Stimulated activated CD4-positive, alpha-beta T cell treated with anti-CD3 and anti-CD28 coated beads, TNF-alpha, amount 100 ng/mL, for 48 hours (primary cell): ENCODE data around the gene NFAT5.
"Not testable (repeated sequence)": the region's sequence is repeated elsewhere in the genome, so short reads cannot be mapped to it uniquely, and the experiment has no call there.

Experiments
- DNase-seq, 3 donors: peaks; one replicate each; pipeline ENCODE4 v3.0.0-alpha.2; 2020; ENCODE audit warnings: low read depth in 3 of 3

NFAT5 gene

DNA sequence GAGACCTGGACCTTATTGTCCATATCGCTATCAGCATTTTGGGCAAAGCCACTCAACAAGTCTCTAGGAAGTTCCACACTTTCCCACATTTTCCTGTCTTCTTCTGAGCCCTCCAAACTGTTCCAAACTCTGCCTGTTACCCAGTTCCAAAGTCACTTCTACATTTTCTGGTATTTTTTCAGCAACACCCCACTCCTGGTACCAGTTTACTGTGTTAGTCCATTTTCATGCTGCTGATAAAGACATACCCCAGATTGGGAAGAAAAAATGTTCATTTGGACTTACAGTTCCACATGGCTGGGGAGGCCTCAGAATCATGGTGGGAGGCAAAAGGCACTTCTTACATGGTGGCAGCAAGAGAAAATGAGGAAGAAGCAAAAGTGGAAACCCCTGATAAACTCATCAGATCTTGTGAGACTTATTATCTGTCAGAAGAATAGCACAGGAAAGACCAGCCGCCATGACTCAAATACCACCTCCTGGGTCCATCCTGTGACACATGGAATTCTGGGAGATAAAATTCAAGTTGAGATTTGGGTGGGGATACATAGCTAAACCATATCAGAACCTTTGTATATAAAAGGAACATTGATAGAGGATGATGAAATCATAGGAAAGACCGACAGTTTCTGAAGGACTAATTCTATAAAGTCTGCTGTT lies 71.6 kb downstream of the NFAT5 start:
- DNase-seq, result not testable (repeated sequence)

DNA sequence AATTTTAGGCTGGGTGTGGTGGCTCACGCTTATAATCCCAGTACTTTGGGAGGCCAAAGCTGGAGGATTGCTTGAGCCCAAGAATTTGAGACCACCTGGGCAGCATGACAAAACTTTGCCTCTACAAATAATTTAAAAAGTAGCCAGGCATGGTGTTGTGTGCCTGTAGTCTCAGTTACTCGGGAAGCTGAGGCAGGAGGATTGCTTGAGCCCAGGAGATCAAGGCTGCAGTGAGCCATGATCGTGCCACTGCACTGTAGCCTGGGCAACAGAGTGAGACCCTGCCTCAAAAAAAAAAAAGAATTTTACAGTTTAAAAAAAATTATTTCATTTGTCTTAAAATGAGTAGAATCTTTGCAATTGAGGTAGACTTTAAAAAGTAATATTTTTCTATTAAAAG lies 78.2 kb downstream of the NFAT5 start:
- not testable (repeated sequence) for DNase-seq

DNA sequence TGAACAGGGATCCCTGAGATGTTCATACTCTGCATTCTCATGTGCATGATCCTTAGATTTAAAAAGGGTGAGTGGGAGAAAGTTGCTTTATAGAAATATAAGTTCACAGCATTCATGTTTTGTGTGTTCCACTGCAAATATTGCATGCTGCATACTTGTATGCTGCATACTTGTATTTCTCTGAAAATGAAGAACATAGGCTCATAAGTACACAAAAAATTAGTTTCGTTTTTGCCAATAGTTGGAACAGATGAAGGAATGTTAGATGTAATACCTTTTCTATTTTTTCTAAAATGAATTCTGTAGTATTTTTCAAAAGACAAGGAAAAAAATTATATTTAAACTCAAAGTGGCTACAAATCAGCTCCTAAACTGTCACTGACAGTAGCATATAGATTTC lies 79.0 kb downstream of the NFAT5 start:
- DNase-seq, result no peak

DNA sequence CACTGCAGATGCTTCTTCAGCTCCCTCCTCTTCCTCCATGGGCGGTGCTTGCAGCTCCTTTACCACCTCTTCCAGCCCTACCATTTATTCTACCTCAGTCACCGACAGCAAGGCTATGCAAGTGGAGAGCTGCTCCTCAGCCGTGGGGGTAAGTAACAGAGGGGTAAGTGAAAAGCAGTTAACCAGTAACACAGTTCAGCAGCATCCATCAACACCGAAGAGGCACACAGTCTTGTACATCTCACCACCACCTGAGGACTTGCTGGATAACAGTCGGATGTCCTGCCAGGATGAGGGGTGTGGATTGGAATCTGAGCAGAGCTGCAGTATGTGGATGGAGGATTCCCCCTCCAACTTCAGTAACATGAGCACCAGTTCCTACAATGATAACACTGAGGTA lies 81.3 kb downstream of the NFAT5 start:
- no peak for DNase-seq

DNA sequence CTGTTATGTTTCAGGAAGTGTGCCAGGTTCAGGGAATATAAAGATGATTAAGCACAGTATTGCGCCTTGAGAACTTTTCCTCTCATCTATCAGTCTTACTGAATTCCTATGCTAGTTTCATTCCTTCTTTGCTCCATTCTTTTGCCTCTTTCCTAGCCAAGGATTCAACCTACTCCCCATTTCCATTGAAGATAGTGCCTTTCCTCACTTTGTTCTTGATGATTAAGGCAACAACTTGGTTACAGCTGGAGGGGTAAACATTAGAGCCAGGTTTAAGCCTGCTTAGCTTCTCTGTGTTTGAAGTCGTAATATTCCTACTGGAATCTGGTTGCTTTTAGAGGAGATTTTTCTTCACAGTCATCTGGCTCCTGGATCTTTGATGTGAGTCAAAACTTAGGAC lies 85.5 kb downstream of the NFAT5 start:
- DNase-seq, result no peak

DNA sequence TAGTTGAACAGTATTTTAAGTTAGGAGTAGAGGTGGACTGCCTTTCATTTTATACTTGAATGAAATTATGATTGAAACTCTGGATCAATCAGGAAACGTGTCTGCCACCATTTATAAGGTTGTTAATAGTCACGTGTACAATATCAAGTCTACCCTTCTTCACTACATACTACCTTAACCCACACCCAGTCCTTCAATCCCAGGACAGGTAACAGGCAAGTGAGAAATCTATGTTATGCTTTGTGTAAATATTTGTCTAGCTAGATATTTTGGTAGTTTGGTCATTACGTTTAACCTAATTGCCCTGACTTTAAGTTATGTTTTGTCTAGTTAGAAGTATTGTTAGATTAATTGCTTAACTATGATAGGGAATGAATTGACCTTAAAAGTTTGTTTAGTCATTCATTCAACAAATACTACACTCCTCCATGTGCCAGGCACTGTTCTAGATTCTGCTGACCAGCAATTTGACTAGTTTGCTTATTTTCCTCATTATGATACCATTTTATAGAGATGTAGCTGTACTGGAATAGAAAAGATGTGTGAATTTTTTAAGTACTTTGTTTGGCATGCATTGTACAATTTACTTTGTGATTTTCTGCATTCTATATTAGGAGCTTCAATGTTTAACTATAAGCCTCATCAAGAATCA lies 88.6 kb downstream of the NFAT5 start:
- no peak for DNase-seq

DNA sequence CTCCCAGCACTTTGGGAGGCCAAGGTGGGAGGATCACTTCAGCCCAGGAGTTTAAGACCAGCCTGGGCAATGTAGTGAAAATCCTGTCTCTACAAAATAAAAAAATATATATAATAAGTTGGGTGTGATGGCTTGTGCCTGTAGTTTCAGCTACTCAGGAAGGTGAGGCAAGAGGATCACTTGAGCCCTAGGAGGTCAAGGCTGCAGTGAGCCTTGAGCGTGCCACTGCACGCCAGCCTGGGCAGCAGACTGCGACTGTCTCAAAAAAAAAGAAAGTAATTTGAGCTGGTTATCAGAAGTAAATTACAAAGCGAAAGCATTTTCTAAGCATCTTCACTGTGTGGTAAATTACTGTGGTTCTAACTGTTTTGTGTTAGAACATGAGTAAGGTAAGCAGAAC lies 94.4 kb downstream of the NFAT5 start:
- DNase-seq, result no peak

DNA sequence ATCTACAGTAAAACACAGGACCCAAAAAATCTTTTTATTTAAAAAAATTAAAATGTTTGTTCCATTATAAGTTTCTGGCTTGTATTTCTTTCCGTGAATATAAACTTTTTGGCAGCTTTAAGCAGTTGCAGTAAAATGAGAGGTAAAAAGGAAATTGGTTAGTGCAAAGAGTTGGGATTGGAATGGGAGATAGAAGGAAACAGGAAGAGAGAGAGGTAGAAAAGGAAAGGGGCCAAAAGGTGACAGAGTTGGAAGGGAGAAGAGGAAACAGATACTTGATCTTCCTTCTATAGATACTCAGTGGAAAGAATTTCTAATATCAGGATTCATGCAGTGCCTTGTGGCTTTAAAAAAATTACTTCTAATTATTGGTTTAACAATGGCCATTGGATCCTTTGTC lies 97.1 kb downstream of the NFAT5 start:
- no peak for DNase-seq

DNA sequence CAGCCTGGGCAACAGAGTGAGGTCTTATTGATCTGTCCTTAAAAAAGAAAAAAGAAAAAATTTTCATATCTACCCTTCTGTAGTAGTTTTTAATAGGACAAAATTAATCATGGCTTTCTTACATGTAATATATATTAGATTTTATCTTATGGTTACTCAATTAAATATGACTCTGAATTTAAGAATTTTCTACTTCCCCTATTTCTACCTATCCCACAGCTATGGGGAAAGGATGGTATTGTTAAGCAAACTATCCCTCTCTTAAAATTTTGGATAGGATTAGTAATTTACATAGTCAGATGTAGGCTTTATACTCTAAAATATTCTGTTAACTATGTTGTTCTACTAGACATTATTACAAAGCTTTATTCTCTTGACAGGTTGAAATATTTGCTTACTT lies 98.1 kb downstream of the NFAT5 start:
- no peak for DNase-seq

DNA sequence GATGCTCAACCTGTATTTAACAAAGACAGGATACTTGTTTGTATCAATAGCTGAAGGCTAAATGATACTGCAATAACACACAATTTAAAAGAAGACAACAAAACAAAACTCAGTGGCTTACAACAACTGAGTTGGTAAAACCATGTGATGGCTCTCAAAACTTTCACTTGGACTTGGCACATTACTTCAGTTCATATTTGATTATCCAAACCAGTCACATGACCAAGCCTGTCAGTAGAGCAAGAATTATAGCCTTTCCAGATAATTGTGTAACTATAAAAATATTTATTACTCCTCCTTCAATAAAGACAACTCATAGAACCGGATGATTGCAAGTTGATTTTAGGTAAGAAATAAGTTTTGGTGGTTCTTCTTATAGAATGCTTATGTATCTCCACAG lies 103.8 kb downstream of the NFAT5 start:
- DNase-seq, result no peak

DNA sequence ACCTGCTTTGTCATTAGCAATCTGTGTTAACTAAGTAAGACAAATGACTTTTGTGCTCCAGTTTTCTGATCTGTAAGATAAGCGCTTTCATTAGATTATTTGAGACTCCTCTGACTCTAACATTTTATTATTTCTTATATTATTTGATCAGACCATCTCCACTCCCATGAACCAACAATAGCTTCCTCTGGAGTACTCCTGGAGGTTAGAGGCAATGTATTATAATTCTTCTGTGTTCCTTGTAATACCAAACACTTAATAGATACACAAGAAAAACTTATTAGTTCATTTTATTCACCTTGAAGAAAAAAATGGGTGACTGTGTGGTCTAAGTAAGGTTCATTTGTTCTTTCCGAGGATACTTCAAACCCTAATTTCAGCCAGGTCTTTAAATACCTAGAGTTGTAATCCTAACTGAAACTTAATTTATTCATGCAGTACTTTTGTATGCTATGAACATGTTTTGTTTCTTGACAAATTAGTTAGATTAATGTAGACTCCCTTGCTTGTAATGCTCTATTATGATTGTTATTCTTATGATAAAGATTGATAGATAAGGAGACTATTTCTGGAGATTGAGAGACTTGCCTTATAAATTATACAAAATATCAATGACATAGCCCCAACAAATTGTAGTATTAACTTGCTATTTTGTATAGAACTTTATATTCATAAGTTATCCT lies 106.7 kb downstream of the NFAT5 start:
- no peak for DNase-seq

DNA sequence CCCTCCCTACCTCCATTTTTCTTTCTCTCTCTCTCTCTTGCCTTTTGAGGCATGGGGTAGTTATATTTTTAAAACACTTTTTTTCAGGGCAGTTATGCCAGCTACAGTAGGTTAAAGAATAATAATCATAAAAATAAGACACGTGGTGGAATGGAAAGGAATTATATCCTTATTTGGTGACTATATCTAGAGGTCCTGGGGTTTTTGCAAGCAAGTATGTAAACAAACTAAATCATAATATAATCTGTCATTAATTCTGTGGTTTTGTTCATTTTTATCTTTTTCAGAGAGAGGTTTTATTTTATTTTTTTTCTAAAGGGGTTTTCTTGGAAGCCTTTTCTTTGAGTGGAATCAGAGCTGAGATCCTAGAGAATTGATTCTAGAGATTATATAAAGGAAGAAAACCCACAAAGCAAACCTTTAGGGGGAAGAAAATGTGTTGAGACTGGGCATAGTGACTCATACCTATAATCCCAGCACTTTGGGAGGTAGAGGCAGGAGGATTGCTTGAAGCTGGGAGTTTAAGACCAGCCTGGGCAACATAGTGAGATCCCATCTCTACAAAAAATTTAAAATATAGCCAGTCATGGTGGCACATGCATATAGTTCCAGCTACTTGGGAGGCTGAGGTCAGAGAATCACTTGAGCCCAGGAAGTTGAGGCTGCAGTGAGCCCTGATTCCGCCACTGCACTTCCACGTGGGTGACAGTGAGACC lies 107.4 kb downstream of the NFAT5 start:
- no peak for DNase-seq

DNA sequence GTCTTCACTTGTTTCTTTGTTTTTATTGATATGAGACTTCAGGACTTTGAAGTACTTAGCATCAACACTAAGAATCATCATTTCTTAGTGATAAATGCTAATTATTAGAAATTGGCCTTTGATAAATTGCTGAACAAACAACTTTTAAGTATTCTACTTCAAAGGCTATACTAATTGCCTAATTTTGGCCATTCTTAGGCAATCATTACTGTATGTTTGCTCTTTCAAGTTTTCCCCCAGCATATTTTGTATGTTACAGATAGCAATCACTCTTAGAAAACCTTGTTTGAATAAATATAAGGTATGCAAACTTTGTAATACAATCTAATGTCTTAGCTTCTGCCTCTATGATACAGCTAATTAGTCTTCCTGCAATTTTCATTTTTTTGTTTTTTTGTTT lies 114.6 kb downstream of the NFAT5 start:
- no peak for DNase-seq

DNA sequence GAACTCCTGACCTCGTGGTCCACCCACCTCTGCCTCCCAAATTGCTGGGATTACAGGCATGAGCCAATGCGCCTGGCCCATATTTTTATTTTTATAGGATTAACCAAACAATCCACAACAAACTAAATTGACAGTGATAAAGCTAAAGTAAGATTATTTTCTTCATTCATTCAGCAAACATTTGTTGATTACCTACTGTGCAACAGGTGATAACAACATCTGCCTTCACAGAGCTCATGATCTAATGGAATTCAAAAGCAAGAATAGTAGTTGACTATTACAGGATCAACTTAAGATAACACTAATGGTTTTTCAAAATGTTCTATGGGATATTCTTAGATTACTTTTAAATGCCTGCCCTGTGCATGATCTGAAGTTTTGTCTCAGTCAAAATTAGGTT lies 122.8 kb downstream of the NFAT5 start:
- no peak for DNase-seq

DNA sequence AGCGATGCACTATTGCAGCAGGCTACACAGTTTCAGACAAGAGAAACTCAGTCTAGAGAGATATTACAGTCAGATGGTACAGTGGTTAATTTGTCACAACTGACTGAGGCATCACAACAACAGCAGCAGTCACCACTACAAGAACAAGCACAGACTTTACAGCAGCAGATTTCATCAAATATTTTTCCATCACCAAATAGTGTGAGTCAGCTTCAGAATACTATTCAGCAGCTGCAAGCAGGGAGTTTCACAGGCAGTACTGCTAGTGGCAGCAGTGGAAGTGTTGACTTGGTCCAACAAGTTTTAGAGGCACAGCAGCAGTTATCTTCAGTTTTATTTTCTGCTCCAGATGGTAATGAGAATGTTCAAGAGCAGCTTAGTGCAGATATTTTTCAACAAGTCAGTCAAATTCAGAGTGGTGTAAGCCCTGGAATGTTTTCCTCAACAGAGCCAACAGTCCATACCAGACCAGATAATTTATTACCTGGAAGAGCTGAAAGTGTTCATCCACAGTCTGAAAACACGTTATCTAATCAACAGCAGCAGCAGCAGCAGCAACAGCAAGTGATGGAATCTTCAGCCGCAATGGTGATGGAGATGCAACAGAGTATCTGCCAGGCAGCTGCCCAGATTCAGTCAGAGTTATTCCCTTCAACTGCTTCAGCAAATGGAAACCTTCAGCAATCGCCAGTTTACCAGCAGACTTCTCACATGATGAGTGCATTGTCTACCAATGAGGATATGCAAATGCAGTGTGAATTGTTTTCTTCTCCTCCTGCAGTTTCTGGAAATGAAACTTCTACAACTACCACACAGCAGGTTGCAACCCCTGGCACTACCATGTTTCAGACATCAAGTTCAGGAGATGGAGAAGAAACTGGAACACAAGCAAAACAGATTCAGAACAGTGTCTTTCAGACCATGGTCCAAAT lies 126.5 kb downstream of the NFAT5 start:
- DNase-seq, result no peak

DNA sequence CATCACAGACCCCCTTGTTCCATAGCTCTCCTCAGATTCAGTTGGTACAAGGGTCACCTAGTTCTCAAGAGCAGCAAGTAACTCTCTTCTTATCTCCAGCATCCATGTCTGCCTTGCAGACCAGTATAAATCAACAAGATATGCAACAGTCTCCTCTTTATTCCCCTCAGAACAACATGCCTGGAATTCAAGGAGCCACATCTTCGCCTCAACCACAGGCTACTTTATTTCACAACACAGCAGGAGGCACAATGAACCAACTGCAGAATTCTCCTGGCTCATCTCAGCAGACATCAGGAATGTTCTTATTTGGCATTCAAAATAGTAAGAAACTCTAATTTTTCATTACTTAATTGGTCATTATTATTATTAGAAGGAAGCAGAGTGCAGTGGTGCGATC lies 128.2 kb downstream of the NFAT5 start:
- DNase-seq, result no peak

DNA sequence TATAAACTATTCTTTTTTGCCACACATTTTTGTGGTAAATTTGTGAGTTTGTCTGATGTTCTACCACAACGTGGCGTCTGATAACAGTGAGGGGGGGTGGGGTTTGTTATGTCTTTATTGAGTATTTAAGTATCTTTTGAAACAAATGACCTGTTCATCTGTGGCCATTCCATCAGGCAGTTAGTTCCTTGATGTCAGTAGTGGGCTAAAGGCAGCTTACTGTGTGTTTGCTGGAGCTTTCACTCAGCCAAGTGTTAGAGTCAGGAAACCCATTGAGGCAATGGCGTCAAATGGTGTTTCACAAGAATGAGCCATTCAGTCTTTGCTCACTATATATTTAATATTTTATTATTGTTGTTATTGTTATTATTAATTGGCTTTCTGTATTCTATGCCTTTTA lies 132.6 kb downstream of the NFAT5 start:
- no peak for DNase-seq

DNA sequence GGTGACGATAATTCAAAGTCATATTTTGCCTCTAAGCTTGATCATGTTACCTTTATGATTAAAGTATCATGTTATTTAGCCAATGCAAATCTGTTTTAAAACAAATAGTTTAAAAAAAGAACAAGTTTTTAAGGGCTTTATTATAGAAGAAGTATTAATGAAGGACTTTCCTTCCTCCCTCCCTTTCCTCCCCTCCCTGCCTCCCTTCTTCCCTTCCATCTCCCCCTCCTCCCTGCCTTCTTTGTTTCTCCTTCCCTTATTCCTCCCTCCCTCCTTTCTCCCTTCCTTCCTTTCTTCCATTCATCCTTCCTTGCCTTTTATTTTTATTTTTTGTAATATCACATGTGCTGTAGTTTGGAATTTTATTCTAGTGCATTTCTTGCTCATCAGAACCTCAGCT lies 134.1 kb downstream of the NFAT5 start:
- DNase-seq, result no peak

DNA sequence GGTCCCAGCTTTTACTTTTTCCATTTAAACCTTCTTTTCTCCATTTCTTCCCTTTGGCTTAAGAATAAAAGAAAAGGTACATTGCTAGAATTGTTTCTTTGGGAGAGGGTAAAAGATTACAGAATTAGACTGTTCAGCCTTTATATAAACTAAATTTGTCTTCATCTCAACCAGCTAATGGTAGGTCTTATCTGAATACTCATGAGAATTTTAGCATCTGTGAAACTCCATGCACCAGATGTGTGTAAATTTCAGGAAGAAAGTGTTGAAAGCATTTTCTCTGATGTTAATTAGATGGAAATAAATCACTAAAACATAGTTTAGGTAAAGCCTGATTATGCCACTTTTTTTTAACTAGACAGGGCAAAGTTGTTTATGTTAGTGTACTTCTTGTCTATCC lies 135.7 kb downstream of the NFAT5 start:
- DNase-seq, result no peak

DNA sequence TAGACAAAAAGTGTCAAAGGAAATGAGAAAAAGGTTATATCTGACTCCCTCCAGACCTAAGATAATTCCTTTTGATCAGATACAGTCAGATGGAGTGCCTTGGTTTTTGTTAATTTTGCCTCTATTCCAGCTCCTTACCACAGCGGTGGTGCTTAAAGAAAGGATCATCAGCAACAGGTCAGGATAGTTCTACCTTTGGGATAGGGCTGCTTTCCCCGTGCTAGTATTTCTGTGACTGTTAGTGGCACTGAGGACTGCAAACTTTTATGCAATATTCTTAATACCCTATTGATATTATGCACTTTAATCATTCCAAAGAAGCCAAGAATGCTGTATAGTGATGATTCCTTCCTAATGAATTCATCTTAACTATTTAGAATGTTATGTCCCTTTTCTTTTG lies 136.1 kb downstream of the NFAT5 start:
- no peak for DNase-seq

DNA sequence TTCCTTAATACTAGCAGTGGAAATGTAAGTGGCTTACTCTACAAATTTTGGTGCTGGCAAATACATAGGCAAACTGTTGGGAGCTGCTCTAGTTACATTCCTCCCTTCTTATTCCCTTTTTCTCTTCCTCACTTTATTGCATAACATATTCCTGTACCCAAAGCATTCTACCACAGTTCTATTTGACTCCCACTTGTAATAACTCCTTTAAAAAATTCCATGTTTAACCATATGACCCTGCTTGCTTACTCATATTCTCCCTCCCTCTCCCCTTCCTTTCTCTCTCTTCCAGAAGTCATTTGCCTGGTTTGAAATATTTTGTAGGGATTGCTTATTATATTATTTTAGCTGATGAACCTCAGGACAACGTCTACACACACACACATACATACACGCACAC lies 137.9 kb downstream of the NFAT5 start:
- no peak for DNase-seq
